GM10847 (cell line): Measurements from ENCODE around the gene TLN1.
A peak's percentile ranks its signal among the peaks of the same experiment; 100 is the strongest.

Experiments used
- POLR2A ChIP-seq: IDR thresholded peaks from 2 replicates; pipeline ENCODE4 v1.6.1; 2011; ENCODE audit not compliant: insufficient read length; ENCODE audit errors: extremely low read depth

TLN1 gene

DNA sequence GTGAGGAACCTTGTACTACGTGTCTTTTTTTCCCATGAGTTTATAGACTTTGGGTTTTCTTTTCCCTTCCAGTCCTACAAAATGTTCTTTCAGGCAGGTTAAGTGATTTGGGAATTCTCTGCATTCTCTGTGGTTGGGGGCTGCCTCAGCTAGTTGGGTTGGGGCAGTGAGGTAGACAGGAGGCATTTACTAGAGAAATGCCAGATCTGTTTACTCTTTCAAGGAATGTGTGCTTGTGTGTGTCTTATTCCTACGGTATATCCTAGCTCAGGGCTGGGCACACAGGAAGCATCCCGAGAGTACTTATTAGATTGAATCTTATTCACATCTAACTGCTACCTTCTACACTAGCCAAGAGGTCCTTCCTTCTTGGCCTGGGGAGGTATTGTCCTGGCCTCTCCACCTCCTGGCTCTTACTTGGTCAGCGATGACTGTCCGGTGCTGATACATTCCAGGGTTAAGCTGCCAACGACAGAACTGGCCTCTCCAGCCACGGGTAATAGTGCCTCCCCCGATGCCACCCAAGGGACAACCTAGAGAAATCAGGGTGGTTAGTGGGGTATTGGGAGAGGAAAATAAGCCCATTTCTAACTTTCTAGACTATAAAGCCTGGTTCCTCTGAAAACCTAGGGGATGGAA is 12.0 kb upstream of the TLN1 start:
- no peak for TF ChIP-seq POLR2A

DNA sequence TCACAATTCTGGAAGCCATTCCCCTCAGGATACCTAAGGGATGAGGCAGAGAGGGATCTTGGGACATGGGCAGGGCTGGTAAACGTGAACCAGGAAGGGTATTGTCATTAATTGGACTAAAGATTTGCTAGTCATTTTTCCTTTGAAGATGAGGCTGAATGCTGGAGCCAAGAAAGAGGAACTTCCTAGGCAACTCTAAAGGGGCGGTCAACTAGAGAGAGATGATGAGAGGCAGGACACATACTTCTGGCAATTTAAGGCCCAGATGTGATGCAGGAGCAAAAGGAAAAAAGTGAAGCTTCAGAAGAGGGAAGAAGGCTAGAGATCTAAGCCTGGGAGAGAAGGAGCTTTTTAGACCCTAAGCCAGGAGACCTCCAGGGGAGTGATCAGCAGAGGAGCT is 11.5 kb upstream of the TLN1 start:
- TF ChIP-seq POLR2A, result no peak

DNA sequence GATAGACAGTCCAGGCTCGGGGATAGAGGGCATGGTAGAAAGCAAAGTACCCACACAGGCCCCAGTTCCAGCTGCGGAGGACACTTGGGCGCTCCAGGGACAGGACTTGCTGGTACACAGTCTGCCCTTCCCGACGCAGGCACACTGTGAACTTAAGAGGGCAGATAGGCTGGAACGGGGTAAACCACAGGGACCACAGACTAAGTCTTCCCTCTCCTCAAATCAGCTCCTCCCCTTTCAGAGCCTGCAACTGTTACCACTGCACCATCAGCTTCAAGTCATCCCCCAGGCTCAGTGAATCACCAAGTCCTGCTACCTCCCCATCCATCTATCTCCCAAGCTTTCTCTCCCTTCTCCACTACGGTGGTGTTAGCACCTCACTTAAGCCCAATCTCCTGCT is 9.7 kb upstream of the TLN1 start:
- TF ChIP-seq POLR2A, result no peak

DNA sequence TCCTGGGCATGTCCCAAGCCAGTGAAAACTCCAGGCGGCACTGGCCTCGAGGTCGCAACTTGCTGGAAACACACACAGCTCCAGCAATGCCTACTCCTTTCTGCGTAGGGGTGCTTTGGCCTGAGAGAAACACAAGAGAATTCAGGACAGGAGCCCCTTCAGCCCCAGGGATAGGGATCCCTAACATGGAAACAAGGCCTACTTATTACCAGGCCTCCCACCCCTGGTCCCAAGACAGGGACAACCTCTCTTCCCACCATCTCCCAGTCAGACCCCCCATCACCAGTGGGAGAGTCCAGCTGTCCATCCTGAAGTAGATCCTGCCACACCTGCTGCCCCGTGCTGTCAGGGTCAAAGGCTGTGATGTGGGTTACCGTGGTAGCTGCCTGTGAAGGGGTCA is 8.2 kb upstream of the TLN1 start:
- no peak for TF ChIP-seq POLR2A

DNA sequence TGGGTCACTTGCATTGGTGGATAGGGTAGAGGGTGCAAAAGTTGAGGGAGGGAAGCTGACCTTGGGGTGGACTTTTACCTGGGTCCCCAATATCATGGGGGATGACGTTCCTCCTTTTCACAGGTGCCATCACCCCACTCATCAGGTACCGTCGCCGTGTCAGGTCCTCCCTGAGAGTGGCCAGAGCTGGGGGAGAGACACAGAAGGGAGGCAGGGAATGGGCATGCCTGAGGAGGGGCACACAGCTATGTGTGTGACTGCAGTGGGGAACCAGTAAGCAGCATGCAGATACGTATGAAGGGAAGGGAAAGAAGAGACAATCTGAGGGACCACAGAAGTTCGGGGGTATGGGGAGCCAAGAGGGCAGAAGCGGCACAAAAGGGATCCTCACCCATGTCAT is 6.9 kb upstream of the TLN1 start:
- no peak for TF ChIP-seq POLR2A

DNA sequence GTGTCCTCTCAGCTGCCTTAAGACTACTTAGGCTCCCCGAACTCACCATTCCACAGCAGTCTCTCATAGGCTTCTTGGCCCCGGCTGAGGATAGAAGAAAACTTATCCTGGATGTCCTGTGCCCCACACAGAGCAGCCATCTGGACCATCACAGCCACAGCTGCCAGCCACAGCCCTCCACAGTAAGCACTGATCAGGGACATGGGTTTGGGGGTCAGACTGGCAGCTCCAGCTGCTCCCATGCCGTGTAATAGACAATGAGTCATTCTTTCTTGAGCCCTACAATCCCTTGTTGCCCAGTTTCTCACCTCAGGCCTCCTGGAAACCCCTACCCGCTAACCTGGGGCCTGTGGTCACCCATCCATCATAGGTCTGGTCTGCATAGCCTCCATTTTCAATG is 6.2 kb upstream of the TLN1 start:
- no peak for TF ChIP-seq POLR2A

DNA sequence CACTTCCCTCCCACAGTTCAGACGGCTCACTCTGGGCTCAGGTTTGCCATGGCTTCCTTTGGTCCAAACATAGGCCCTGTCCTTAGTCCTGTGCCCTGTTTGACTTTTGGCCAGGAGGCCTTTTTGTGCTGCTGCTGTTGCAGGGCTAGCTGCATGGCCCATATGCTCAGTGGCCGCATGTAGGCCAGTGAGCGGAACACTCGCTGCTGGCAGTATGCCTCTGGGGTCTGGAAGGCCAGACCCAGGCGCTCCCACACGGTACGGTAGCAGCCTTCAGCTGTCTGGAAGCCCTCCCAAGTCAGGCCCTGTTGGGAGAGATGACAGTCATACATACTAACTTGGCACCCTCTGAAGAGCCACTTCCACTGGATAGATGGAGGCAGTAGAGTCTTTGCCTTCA is 5.1 kb upstream of the TLN1 start:
- no peak for TF ChIP-seq POLR2A

DNA sequence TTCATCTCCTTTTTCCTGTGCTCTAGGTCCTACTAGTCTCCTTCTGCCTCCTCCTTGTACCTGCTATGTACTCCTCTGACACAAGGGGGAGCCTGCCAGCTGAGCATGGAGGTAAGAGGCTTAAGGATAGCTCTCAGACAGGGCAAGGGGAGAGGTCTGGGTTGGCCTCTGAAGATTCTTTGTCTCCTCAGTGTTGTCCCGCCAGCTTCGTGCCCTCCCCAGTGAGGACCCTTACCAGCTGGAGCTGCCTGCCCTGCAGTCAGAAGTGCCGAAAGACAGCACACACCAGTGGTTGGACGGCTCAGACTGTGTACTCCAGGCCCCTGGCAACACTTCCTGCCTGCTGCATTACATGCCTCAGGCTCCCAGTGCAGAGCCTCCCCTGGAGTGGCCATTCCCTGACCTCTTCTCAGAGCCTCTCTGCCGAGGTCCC is 4.2 kb upstream of the TLN1 start:
- no peak for TF ChIP-seq POLR2A

DNA sequence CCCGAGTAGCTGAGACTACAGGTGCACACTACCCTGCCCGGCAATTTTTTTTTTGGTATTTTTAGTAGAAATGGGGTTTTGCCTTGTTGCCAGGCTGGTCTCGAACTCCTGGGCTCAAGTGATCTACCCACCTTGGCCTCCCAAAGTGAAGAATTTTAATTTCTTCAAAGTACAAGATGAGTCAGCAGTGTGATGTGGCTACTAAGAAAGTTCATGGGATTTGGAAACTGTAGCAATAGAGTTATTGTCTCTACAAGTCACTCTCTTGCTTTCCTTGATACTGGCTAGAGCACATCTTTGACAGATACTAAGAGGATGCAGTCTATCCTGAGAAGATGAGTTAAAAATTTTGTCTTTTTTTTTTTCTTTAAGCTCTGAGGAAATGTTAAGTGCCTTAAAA is 2.1 kb upstream of the TLN1 start:
- TF ChIP-seq POLR2A, result no peak

DNA sequence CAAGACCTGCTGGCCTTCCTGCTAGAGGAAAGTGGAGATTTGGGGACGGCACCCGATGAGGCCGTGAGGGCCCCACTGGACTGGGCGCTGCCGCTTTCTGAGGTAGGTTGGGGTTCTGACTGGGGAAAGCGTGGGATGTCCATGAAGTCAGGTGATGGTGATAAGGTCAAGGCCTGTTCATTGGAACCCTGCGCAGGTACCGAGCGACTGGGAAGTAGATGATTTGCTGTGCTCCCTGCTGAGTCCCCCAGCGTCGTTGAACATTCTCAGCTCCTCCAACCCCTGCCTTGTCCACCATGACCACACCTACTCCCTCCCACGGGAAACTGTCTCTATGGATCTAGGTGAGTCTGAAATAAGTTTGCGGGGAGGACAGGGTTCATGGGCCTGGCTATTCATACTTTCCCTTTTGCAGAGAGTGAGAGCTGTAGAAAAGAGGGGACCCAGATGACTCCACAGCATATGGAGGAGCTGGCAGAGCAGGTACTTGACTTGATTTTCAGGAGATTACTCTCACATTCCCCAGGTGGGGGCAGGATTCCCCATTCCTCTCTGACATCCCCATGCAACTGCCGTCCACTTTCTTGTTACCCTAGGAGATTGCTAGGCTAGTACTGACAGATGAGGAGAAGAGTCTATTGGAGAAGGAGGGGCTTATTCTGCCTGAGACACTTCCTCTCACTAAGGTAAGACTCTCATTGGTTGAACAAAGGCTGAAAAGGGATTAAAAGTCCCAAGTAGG is 976 bp upstream of the TLN1 start:
- no peak for TF ChIP-seq POLR2A

DNA sequence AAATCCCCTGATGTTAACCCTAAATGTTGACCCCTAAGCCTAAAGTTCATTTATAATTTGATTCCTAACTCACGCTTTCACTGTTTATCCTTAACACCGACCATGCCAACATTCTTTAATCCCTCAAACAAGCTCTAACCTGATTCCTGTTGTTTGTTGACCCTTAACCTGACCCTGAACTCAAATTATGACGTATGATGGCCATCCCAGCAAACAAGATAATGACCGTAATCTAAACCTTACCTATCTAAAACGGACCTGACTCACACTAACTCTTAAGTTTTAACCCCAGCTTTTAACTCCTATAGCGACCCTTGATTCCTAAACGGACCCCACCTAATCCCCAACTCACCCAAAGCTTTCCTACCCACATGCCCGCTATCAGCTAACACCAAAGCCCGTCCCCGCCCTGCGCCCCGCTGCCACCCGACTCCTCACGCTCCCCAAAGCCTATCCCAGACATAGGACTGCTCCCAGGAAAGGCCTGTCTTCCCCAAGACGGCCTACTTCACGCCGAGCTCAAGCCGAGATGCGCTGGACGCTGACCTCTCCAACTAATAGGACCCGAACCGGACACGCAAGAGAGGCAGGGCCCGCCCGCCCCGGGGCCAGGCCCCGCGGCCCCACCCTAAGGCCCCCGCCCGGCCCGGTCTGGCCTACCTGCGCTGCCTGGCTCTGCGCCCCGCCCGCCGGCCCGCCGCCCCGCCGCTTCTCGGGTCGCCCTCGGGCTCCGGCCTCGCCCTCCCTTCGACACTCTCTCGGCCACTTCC is 395 bp downstream of the TLN1 start:
- no peak for TF ChIP-seq POLR2A

DNA sequence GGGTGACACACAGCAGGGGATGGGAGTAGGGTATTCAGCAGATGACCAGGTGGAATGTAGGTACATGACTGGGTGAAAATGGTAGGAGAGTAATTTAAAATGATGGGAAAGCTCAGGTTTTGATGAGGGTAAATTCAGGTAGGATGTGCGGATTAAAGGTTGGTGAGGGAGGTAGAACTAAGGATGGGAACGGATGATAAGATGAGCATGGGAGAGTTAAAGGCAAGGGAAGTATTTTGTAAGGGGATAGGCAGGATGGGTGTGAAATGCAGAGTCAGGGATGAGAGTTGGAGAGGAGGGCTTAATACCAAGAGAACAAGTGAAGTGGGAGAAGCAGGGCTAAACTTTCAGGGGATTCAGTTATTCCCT is 1.5 kb downstream of the TLN1 start:
- no peak for TF ChIP-seq POLR2A

DNA sequence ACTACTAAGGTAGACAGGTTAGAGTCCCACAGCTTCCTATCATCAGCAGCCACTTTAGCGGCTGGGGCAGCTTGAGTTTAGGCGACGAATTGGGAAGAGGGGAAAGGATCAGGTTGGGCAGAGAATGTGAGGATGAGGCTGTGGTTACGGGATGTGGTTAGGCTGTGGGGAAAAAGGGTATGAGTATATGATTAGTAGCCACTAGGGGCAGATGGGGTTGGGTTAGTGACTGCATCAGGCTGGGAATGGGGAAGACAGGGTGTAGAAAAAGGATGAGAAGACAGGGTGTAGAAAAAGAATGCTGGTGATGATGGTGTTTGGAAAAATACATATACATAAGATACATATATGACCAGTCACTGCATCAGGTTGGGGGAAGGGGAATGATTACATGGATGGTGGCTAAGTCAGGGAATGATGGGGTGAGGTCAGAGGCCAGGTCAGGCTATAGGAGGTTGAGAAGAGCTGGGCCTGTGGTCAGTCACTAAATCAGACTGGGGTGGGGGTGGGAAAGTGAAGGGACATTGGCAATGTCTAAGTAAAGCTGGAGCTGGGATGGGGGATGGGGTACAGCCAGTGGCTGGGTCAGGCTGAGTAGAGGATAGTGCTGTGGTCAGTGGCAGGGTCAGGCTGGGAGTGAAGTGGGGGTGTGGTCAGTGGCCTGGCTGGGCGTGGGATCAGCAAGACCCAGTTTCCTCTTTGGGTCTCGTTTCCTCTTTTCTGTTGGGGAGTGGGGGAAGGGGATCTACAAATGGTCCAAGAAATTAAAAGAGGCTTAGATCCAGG is 2.1 kb downstream of the TLN1 start:
- no peak for TF ChIP-seq POLR2A

DNA sequence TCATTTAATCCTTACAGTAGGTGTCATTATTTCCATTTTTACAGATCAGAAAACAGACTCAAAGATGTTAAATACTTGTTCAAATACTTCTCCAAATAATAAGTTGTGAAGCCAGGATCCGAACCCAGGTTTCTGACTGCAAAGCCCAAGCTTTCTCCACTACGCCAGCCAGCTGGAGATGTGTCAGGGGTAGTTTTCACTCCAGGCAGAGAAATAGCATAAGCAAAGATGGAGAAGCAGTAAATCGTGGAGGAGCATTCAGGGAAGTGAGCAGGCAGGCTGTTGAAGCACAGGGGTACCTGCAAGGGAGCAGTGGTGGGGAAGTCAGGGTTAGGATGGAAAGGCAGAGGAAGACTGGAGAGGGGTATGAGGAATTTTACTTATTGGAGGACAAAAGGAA is 2.9 kb downstream of the TLN1 start:
- TF ChIP-seq POLR2A, result no peak

DNA sequence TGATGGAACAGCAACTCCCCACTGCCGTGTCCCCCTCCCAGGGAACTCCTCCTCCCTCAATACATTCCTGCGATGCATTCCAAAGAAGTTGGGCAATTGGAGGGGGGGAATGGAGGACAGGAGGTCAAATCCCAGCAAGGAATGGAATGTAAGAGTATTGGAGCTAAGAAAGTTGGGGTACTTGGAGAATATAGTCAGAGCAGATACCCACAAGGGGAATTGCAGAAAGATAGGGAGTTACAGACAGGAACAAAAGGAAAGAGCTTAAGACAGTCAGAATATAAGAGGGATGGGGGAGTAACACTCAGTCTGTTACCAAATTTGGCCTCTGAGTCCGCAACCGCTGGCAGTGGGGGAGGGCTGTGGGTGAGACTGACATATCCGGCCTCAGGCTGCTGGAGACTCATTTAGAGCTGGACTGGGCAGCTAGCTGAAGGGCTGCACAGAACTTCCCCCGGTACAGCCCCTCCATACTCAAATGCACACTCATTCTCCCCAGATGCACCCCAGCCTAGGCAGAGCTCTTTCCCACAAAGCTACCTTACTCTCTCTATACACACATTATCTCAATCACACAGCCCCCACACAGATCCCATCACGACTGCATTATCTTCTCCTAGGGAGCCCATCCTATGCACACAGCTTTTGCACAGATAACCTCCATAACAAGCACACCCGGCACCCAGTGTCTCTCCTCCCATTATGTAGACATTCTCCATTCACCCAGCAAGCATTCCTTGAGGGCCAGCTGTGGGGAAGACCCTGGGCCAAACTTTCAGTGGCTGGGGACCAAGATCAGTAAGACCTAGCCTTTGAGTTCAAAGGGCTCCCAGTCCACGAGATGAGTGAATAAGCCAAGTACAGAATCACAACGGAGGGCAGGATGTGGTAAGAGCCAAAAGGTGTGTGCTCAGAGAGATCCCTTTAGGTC is 3.7 kb downstream of the TLN1 start:
- TF ChIP-seq POLR2A, result peak; percentile 30

DNA sequence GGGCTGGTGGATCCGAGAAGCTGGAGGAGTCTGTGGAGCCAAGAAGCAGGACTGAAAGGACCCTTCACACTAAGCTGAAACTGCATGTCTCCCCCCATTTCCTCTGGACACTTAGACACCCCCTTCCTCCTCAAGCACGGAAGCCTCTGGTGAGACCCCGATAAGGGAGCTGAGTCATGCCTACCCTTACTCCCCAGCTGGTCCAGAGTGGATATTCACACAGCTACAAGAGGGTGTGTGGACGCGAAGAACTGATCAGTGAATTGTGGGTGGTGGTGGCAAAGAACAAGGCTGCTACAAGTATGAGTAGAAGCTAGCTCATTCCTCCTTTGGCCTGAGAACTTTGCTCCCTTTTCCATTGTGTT is 4.3 kb downstream of the TLN1 start:
- TF ChIP-seq POLR2A, result no peak
